PC-3 (cell line): ENCODE measurements around the gene ULK4. TPM values are rescaled to one million over a fixed set of nuclear protein-coding genes. Genes with fewer than 3 reads are reported as not detected.

ENCODE experiments used
- ATAC-seq: fragments of 200-7000 bp; cut with Tn5 transposase; 2 replicates; pipeline ENCODE4 v1.9.1; 2020; ENCODE audit warnings: mild to moderate bottlenecking, moderate library complexity
- BruUV-seq: library from RNA; stranded (reverse); fragments of 400-500 nt; replicated peaks from 2 replicates; lab custom pipeline; 2021; lab: Mats Ljungman, UMichigan
- CTCF ChIA-PET: fragments of 300-600 bp; sonication (Branson Sonifier 250); formaldehyde crosslinking; loops from one replicate; lab custom pipeline; 2022; ENCODE audit warnings: antibody characterized with exemption; lab: Charles Lee
- POLR2A ChIA-PET: fragments of 300-600 bp; sonication (Branson Sonifier 250); formaldehyde crosslinking; loops from one replicate; lab custom pipeline; 2022; ENCODE audit warnings: antibody characterized with exemption; ENCODE audit not compliant: unreplicated experiment; lab: Charles Lee
- DNase-seq: peaks from one replicate; pipeline ENCODE4 v3.0.0-alpha.2; 2015
- H2AFZ ChIP-seq: fragments of 300-600 bp; sonication (generic); 2 replicates; pipeline ENCODE4 v1.6.0; 2016; ENCODE audit warnings: antibody characterized with exemption, low read length
- H3F3A ChIP-seq: fragments of 300-600 bp; sonication (generic); one replicate; pipeline ENCODE4 v1.6.0; 2017; ENCODE audit warnings: antibody characterized with exemption, low read length, control low read depth, mild to moderate bottlenecking; ENCODE audit not compliant: unreplicated experiment
- H3K27ac ChIP-seq: fragments of 300-600 bp; sonication (generic); 2 replicates; pipeline ENCODE4 v1.5.1; 2016; ENCODE audit warnings: mild to moderate bottlenecking, low read length
- H3K27me3 ChIP-seq: fragments of 300-600 bp; sonication (generic); 2 replicates; pipeline ENCODE4 v1.6.1; 2016; ENCODE audit warnings: low read length, mixed read lengths
- H3K36me3 ChIP-seq: fragments of 300-600 bp; sonication (generic); 2 replicates; pipeline ENCODE4 v1.6.1; 2016; ENCODE audit warnings: low read depth, mixed run types, low read length, mixed read lengths
- H3K4me1 ChIP-seq: fragments of 300-600 bp; sonication (generic); 2 replicates; pipeline ENCODE4 v1.5.1; 2016; ENCODE audit warnings: low read length; ENCODE audit not compliant: insufficient read depth
- H3K4me2 ChIP-seq: fragments of 300-600 bp; sonication (generic); 2 replicates; pipeline ENCODE4 v1.6.0; 2016; ENCODE audit warnings: low read length
- H3K4me3 ChIP-seq: fragments of 300-600 bp; sonication (generic); 2 replicates; pipeline ENCODE4 v1.5.1; 2016; ENCODE audit warnings: mild to moderate bottlenecking, low read length, mixed read lengths
- H3K79me2 ChIP-seq: fragments of 300-600 bp; sonication (generic); 2 replicates; pipeline ENCODE4 v1.6.1; 2017; ENCODE audit warnings: low read length, mixed read lengths
- H3K9ac ChIP-seq: fragments of 300-600 bp; sonication (generic); 2 replicates; pipeline ENCODE4 v1.6.0; 2016; ENCODE audit warnings: mild to moderate bottlenecking, low read length
- H3K9me2 ChIP-seq: fragments of 300-600 bp; sonication (generic); replicated peaks from 2 replicates; pipeline ENCODE4 v1.6.1; 2016; ENCODE audit warnings: mixed run types, low read length, mixed read lengths
- H3K9me3 ChIP-seq: fragments of 300-600 bp; sonication (generic); 2 replicates; pipeline ENCODE4 v1.6.1; 2016; ENCODE audit warnings: low read length, mixed read lengths
- H4K20me1 ChIP-seq: fragments of 300-600 bp; sonication (generic); 2 replicates; pipeline ENCODE4 v1.6.1; 2016; ENCODE audit warnings: low read length, mixed read lengths
- EZH2 ChIP-seq: fragments of 300-600 bp; sonication (generic); IDR thresholded peaks from one replicate; pipeline ENCODE4 v1.6.1; 2017; ENCODE audit warnings: antibody characterized with exemption, mild to moderate bottlenecking, low read length; ENCODE audit not compliant: unreplicated experiment
- EZH2phosphoT487 ChIP-seq: fragments of 300-600 bp; sonication (generic); IDR thresholded peaks from 2 replicates; pipeline ENCODE4 v1.6.1; 2018; ENCODE audit warnings: mild to moderate bottlenecking, antibody characterized with exemption, low read length, borderline replicate concordance
- intact Hi-C: fragments of 100-400 bp; cut with micrococcal nuclease; formaldehyde crosslinking; loops from 2 replicates; pipeline ENCODE4 v1.9.0; 2023
- total RNA-seq: library from RNA; depleted of rRNA; stranded (reverse); fragments of >200 nt; gene quantifications from 2 replicates; pipeline ENCODE4 v1.2.3, GENCODE V29; 2014
- TF ChIP-seq, protein P1 (sequence below): fragments of 300-600 bp; sonication (generic); conservative IDR thresholded peaks from 2 replicates; pipeline ENCODE4 v1.5.1; 2017; ENCODE audit warnings: antibody characterized with exemption, low read depth, mild to moderate bottlenecking, low read length

Gene ULK4
- total RNA-seq, 1 experiment from 2014 or later, result 4.8 TPM

GRCh38 chr3:41574900-41575299, 387.0 kb downstream of the ULK4 start:
- Histone ChIP-seq H2AFZ (no peak overlapping the region), H3K79me2 (no peaks in the 10 kb centered on the region), H3K36me3 (no peaks in the 10 kb centered on the region), H4K20me1 (no peaks in the 10 kb centered on the region), H3K4me2 (no peak overlapping the region), H3K27me3 (no peaks in the 10 kb centered on the region), H3K27ac (no peak overlapping the region), H3K9me3 (no peaks in the 10 kb centered on the region), H3F3A (no peaks in the 10 kb centered on the region), H3K4me1 (no peaks in the 10 kb centered on the region), H3K9me2 (no peaks in the 10 kb centered on the region), H3K4me3 (no peak overlapping the region), H3K9ac (no peak overlapping the region)
- ChIA-PET CTCF (no interaction called here), POLR2A (no interaction called here)
- TF ChIP-seq, protein P1, sequence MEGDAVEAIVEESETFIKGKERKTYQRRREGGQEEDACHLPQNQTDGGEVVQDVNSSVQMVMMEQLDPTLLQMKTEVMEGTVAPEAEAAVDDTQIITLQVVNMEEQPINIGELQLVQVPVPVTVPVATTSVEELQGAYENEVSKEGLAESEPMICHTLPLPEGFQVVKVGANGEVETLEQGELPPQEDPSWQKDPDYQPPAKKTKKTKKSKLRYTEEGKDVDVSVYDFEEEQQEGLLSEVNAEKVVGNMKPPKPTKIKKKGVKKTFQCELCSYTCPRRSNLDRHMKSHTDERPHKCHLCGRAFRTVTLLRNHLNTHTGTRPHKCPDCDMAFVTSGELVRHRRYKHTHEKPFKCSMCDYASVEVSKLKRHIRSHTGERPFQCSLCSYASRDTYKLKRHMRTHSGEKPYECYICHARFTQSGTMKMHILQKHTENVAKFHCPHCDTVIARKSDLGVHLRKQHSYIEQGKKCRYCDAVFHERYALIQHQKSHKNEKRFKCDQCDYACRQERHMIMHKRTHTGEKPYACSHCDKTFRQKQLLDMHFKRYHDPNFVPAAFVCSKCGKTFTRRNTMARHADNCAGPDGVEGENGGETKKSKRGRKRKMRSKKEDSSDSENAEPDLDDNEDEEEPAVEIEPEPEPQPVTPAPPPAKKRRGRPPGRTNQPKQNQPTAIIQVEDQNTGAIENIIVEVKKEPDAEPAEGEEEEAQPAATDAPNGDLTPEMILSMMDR, result peak; percentile 55
- TF ChIP-seq EZH2phosphoT487, result no peak
- no TSS peak for BruUV-seq
- DNase-seq (peak; percentile 23), ATAC-seq (no peak)
- intact Hi-C loops, result no loop called here

DNA sequence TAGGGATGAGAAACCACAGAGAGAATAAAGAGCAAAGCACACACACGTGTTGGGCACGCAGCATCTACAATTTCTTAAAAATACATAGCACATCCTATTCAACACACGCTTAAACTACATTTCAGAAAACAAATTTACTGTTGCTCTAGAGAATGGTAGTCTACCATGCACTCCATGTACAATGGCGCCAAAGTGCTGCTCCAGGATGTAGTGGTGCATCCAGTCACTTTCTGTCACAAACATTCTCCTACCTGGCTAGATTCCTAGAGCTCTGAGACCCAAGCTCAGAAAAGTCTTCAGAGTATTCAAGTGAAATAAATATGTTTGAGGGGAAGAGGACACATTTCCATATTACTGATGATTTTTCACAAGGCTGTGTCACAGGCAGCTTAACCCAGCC, 388.3 kb downstream of the ULK4 start:
- no peak overlapping the region for H3K4me3 ChIP-seq
- no peaks in the 10 kb centered on the region for H4K20me1 ChIP-seq
- BruUV-seq, result no TSS peak
- H3K9ac ChIP-seq, result no peak overlapping the region
- ChIA-PET POLR2A (no interaction called here), CTCF (no interaction called here)
- H3K4me2 ChIP-seq, result no peak overlapping the region
- H3K4me1 ChIP-seq, result no peaks in the 10 kb centered on the region
- no peak overlapping the region for H3K27ac ChIP-seq
- H3K9me3 ChIP-seq, result no peaks in the 10 kb centered on the region
- ATAC-seq (no peak), DNase-seq (no peak)
- H3K27me3 ChIP-seq, result no peaks in the 10 kb centered on the region
- no peaks in the 10 kb centered on the region for H3F3A ChIP-seq
- TF ChIP-seq EZH2phosphoT487 (no peak), EZH2 (no peak)
- TF ChIP-seq, protein P1, result no peak
- intact Hi-C loops, result no loop called here
- H3K79me2 ChIP-seq, result no peaks in the 10 kb centered on the region
- no peak overlapping the region for H2AFZ ChIP-seq
- no peaks in the 10 kb centered on the region for H3K36me3 ChIP-seq
- no peaks in the 10 kb centered on the region; the same call in 1 of the 2 replicates for H3K9me2 ChIP-seq

DNA sequence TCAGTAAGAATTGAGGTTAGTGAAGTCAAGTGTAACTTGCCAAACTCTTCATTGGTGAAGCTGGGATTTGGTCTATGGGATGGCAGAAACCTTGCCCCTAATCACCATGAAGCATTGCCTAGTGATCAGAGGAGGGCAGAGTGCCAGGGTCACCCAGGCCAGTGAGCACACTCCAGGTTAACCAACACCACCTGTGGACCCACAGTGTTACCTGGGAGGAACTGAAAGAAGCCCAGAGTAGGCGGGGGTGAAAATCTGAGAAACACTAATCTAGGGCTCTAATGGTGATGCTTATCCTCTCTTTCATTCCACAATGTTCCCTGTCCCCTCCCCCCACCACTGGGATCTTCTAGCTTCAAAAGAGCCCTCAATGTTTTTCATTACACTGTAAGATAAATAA, 389.8 kb downstream of the ULK4 start:
- no peak overlapping the region for H3K4me2 ChIP-seq
- no peak overlapping the region for H2AFZ ChIP-seq
- H3K4me3 ChIP-seq, result no peak overlapping the region
- H3K36me3 ChIP-seq, result no peaks in the 10 kb centered on the region
- H3K9me3 ChIP-seq, result no peaks in the 10 kb centered on the region
- intact Hi-C loops, result no loop called here
- DNase-seq (no peak), ATAC-seq (no peak)
- H3K9ac ChIP-seq, result no peak overlapping the region
- no peaks in the 10 kb centered on the region for H4K20me1 ChIP-seq
- no peaks in the 10 kb centered on the region for H3K79me2 ChIP-seq
- POLR2A ChIA-PET, result no interaction called here
- no peaks in the 10 kb centered on the region; the same call in 1 of the 2 replicates for H3K9me2 ChIP-seq
- no peak overlapping the region for H3K27ac ChIP-seq
- H3F3A ChIP-seq, result no peaks in the 10 kb centered on the region
- H3K4me1 ChIP-seq, result no peaks in the 10 kb centered on the region
- BruUV-seq, result no TSS peak
- no peaks in the 10 kb centered on the region for H3K27me3 ChIP-seq
- CTCF ChIA-PET, result no interaction called here
- TF ChIP-seq, protein P1, result no peak
- TF ChIP-seq EZH2phosphoT487, result no peak
- no peak for TF ChIP-seq EZH2
